HG03103 (cell line): ENCODE results near the gene AGR2.
"Not testable (repeated sequence)": the region's sequence is repeated elsewhere in the genome, so short reads cannot be mapped to it uniquely, and the experiment has no call there.

ENCODE experiments used
- ATAC-seq: cut with Tn5 transposase; IDR thresholded peaks from one replicate; pipeline ENCODE4 v1.9.1; 2021; ENCODE audit warnings: low read depth; ENCODE audit not compliant: unreplicated experiment

The AGR2 gene

DNA sequence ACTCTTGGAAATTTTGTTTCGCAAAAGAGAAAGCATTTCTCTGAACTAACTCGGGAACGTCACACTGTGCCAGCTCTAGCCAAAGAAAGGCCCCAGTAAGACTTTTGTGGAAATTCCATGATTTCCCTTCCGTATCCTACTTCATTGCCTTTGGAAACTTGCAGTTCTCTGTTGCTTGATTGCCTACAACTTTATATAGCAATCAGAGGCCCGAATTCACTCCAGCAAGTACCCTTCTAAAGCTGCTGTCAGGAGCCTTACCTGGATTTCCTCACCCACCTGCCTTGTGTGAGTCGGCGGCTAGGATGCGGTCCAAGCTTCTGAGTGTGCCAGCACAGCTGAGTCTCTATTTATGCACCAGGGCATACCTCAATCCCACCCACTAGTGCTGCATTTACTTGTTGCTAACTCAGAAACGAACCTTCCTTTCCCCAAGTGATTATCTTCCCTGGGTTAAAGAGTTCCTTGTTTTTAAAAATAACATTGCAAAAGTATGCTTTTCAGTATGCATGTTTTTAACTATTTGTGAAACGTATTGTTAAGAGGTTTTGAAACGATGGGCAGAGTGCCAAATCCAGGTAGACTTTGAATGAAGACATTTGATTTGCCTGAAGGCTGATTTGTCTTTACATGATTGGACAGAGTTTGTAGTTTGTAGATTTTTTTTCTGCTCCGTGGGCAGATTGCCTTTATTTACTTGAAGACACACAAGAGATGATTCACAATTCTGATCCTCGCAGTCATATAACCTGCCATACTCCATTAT is at the start of gene AGR2:
TSS of gene AGR2 (minus strand) at position 326 of the 766 bp plus-strand sequence. CDS start 3,203 bp downstream, outside the sequence.
- no peak for ATAC-seq

DNA sequence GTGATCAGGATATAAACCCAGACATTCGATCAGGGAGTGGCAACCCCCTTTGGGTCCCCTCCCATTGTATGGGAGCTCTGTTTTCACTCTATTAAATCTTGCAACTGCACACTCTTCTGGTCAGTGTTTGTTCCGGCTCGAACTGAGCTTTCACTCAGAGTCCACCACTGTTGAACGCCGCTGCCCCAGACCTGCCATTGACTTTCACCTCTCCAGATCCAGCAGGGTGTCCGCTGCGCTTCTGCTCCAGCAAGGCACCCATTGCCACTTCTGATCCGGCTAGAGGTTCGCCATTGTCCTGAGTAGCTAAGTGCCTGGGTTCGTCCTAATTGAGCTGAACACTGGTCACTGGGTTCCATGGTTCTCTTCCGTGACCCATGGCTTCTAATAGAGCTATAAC is 48.4 kb upstream of the AGR2 start:
- ATAC-seq: not testable (repeated sequence)

- no peak for ATAC-seq
Observed at GRCh38 chr7:16851829-16852228, 47.0 kb upstream of the AGR2 start.

DNA sequence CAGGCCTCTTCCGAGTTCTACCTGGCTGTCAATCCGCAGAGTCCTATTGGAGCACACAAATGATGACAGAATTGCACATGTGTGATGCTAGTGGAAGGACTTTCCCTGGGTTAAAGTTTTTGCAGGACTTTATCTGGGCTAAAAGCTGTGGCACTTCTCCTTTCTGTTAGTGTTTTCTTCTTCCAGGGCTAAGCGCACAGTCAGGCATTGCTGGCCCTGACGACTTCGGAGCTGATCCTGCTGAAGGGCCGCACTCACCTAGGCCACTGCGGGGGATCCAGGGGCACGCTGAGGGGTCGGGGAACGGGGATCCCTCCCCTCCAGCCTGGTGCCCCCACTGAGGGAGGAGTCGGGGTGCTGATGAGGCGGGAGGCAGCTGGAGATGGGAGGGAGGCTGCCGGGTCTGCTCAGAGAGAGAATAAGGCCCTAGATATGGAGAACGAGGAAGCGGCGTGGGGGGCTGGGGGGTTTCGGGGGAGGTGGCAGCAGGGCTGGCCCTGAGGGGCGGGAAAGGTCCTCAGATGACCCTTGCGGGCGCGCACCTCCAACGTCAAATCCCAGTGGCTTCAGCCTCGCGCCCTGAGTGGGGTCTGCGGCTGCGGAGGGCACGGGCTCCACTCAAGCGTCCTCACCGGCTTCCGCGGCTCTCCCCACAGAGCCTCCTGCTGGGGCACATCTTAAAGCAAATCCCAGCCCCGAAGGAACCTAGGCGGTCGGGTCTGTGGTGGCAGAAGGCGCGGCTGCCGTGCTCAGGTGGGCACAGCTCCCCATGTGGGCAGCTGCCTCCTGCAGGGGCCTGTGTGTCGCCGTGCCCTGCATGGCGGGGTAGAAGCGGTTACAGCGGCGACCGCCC is 46.0 kb upstream of the AGR2 start:
- no peak for ATAC-seq

DNA sequence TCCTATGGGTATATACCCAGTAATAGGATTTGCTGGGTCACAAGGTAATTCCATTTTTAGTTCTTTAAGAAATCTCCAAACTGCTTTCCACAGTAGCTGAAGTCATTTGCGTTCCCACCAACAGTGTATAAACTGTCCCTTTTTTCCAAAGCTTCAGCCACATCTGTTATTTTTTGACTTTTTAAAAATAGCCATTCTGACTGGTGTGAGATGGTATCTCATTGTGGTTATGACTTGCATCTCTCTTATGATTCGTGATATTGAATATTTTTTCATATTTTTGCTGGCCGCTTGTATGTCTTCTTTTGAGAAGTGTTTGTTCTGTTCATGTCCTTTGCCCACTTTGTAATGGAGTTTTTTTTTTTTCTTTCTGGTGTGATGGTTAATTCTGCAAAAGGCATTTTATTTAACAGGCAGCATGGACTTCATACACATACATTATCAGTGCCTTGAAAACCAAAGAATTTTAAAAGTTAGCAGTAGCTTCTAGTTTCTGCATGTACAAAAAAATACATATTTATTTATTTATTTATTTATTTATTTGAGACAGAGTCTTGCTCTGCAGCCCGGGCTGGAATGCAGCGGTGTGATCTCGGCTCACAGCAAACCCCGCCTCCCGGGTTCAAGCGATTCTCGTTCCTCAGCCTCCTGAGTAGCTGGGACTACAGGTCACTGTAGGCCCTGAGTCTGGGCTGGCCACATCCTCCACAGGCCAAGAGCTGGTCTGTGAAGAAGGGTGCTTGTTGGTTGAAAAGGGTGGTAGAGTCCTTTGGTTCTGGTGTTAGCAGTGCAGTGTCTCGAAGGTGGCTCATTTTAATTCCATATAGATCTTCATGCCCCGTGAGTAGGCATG is 44.7 kb upstream of the AGR2 start:
- no peak for ATAC-seq

DNA sequence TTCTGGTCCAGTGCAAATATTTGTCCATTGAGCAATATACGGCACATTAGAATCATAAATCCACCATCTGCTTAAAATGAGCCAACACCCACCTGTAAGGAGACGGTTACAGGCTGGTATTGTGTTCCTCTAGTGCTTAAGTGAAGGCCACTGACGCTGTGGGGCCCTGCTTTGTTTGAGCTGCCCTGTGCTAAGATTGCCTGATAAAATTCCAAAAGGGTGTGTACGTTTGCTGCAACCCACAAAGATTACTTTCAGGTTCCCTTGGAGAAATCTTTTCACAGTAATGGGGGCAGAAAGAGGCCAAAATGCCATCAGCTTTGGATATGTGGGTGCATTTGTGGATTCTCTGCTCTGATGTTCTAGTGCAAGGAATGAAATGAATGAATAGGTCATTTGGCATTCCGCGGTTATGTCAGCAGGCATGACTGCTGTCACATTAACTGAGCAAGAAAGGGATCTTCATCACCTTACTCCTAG is 42.6 kb upstream of the AGR2 start:
- no peak for ATAC-seq

- ATAC-seq: no peak
Observed at GRCh38 chr7:16846601-16847165, 41.9 kb upstream of the AGR2 start.

GRCh38 chr7:16845746-16846145 is 40.9 kb upstream of the AGR2 start:
- ATAC-seq: no peak

DNA sequence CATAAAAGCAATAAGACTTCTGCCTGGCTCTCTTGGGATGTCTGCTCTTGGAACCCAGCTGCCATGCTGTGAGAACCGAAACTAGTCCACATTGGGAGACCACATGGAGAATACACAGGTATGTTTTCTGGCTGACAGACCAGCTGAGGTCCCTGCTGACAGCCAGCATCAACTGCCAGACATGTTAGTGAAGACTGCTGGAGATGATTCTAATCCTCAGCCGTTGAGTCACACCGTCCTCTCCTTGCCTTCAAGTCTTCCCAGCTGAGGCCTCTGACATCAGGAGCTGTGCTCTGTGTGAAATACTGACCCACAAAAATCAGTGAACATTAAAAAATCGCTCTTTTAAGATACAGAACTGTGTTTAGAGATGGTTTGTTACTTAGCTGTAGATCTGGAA is 36.9 kb upstream of the AGR2 start:
- ATAC-seq: no peak

DNA sequence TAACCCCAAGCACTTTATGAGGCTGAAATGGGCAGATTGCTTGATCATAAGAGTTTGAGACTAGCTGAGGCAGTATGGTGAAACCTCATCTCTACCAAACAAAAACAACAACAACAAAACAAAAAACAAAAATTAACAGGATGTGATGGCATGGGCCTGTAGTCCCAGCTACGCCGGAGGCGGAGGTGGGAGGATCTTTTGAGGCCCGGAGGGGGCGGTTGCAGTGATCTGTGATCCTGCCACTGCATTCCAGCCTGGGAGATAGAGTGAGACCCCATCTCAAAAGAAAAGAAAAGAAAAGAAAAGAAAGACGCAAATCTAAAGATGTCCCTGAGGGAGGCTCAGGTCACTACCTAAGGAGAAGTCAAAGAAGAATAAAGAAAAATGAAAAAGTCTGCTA is 35.3 kb upstream of the AGR2 start:
- no peak for ATAC-seq

GRCh38 chr7:16839646-16840045 is 34.8 kb upstream of the AGR2 start:
- ATAC-seq: no peak

DNA sequence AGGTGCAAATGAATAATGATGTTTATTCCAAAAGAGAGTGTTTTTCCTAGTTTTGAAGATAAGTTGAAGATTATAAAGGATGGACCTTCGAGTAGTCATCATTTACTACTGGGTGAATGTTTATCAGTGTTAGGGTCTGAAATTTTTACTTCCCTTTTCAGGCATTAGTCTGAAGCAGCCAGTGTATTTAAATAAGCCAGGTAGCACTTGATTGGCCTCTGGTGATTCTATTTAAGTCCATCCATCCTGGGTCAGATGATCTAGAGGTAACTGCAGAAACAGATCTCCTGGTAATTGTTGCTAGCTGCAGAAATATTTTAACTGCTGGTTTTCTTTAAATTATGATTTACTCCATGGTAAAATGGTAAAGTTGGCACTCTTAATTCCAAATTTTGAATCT is 34.1 kb upstream of the AGR2 start:
- no peak for ATAC-seq

DNA sequence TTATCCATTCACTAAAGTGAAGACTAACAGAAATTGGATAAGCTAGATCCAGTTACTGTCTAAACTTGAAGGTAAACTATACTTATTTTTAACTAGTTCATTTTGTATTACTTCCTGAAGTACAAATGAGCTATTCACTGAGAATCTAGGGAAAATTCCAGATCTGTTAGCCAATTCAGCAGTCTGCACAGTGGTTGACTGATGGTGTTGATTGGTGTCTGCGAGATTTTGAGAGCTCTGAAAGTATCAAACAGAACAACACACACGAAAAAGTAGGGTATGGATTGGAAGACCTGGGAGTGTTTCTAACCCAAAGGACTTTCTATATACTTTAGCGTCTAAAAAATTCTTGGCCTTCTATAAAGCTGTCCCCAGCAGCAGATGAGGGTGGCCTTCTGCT is 33.6 kb upstream of the AGR2 start:
- no peak for ATAC-seq

- no peak for ATAC-seq
Observed at GRCh38 chr7:16836481-16836880, 31.7 kb upstream of the AGR2 start.

GRCh38 chr7:16833373-16833772 is 28.6 kb upstream of the AGR2 start:
- ATAC-seq: no peak

DNA sequence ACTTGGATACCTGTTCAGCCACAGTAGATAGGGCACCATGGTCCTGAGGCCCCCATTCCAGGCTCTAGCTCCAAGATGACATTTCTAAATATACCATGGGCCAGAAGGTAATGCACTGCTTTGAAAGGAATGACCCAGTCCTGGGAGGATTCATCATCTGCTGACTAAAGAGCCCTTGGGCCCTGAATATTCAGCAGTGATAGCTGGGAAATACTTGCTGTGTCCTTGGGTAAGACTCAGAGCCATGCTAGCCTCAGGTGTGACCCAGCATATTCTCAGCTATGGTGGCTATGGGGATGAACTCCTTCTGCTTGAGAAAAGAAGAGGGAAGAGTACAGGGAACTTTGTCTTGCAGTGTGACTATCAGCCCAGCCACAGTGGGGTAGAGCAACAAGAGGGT is 21.3 kb upstream of the AGR2 start:
- ATAC-seq: no peak

- ATAC-seq: no peak
Observed at GRCh38 chr7:16822029-16822428, 17.2 kb upstream of the AGR2 start.

- ATAC-seq: no peak
Observed at GRCh38 chr7:16818732-16819131, 13.9 kb upstream of the AGR2 start.

- ATAC-seq: no peak
Observed at GRCh38 chr7:16817536-16817935, 12.7 kb upstream of the AGR2 start.

GRCh38 chr7:16816824-16817223 is 12.0 kb upstream of the AGR2 start:
- ATAC-seq: no peak
